Measurements from ENCODE around the gene OAF. TPM values are rescaled to one million over a fixed set of nuclear protein-coding genes. Genes with fewer than 3 reads are reported as not detected.

The OAF gene
- total and polyA plus RNA-seq, 2 of the 8 experiments (the other 6 are each of a cell fraction or from before 2014, with no cell fraction given) = 1.3 to 1.5 TPM

DNA sequence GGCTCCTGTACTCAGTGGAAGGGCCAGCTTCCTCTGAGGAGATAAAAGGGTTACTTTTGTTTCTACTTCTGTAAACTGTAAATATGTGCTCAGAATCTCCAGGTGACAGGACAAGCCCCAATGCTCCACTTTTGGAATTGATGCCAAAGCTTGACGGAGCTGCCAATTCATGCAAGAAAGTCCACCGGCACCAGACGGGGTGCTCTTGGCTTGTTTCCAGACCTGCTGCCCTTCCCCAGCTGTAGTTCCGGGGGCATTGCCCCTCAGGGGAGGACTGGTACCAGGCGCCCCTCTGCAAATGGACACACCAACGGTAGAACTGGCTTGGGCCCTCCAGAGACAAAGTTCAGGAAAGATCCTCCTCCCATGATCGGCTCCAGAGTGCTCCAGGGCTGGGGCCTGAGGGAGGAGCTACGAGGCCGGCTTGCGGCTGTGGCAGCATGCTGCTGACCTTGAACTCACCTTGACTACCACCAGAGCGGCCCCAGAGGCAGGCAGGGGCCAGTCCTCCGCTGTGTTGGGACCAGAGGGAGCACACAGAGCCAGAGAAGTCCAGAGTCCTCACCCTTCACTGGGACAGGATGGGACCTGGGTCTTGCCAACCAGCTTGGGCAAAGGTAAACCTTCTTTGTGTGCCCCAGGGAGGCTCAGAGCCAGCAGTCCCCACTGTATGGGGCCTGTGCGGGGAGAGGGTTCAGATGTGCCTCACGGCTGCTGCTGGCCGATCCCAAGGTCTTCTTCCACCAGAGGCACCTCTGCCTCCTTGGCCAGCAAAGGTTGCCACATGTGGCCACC, 17.8 kb upstream of the OAF start (continued):
- TF ChIP-seq EP300 (IDR thresholded peaks at IDR 0.05; ENCODE audit: borderline replicate concordance in 1 of 2, low read depth in 2 of 2, low read length in 2 of 2) (no peak), CREB1 (IDR thresholded peaks at IDR 0.05) (no peak), CEBPB (IDR thresholded peaks at IDR 0.05; ENCODE audit: low read depth, low read length) (no peak), CBX5 (IDR thresholded peaks at IDR 0.05; ENCODE audit: low read depth, low read length) (no peak), KDM5A (IDR thresholded peaks at IDR 0.05; ENCODE audit: low read length) (no peak), CHD7 (IDR thresholded peaks at IDR 0.05; ENCODE audit: insufficient replicate concordance, low read length) (no peak), E2F6 (IDR thresholded peaks at IDR 0.05) (no peak), POU5F1 (IDR thresholded peaks at IDR 0.05; ENCODE audit: low read depth, low read length) (no peak), PHF8 (conservative IDR thresholded peaks at IDR 0.05; ENCODE audit: low read depth, low read length) (no peak), MAFK (IDR thresholded peaks at IDR 0.05; ENCODE audit: low read depth, low read length) (no peak)

All from H1 (cell line).